GM12878 (cell line): ENCODE results near the gene CTDP1.

Source experiments
- CEBPB ChIP-seq, 2 experiments: fragments of 150-350 bp in 1 of 2; IDR thresholded peaks; 2 replicates each; pipeline ENCODE4 v1.6.1; 2012 to 2014; ENCODE audit warnings: low read depth in 2 of 2, low read length in 2 of 2, borderline replicate concordance in 1 of 2, inconsistent platforms in 1 of 2
- MAX ChIP-seq: IDR thresholded peaks from 2 replicates; pipeline ENCODE4 v1.6.1; 2012; ENCODE audit warnings: low read depth, low read length, improper control_type of control experiment
- PAX8 ChIP-seq: fragments of 450-650 bp; IDR thresholded peaks from 2 replicates; pipeline ENCODE4 v1.6.1; 2017; ENCODE audit warnings: mild to moderate bottlenecking, moderate library complexity
- POLR2A ChIP-seq: IDR thresholded peaks from 2 replicates; pipeline ENCODE4 v1.6.1; 2011; ENCODE audit warnings: low read depth, mild to moderate bottlenecking, low read length
- SMC3 ChIP-seq: IDR thresholded peaks from 2 replicates; pipeline ENCODE4 v1.6.1; 2011; ENCODE audit warnings: low read length, improper control_type of control experiment, borderline replicate concordance
- TAF1 ChIP-seq: IDR thresholded peaks from 2 replicates; pipeline ENCODE4 v1.6.1; 2011; ENCODE audit warnings: mild to moderate bottlenecking, low read depth, low read length, borderline replicate concordance
- USF1 ChIP-seq: IDR thresholded peaks from 2 replicates; pipeline ENCODE4 v1.6.1; 2011; ENCODE audit warnings: borderline replicate concordance, low read depth, mild to moderate bottlenecking, moderate library complexity, mixed read lengths, low read length; ENCODE audit not compliant: insufficient read depth; ENCODE audit errors: extremely low read length
- TF ChIP-seq, protein P1 (sequence below), 3 experiments: IDR thresholded peaks in 2 of 3; conservative IDR thresholded peaks in 1 of 3; 2 replicates each; pipeline ENCODE4 v1.5.1; 2011; ENCODE audit warnings: low read depth in 3 of 3, low read length in 3 of 3, mild to moderate bottlenecking in 3 of 3, control low read depth in 2 of 3, moderate library complexity in 2 of 3, inconsistent platforms in 1 of 3, mixed read lengths in 1 of 3; ENCODE audit not compliant: control insufficient read depth in 2 of 3, insufficient read depth in 1 of 3; ENCODE audit errors: extremely low read depth in 1 of 3

DNA sequence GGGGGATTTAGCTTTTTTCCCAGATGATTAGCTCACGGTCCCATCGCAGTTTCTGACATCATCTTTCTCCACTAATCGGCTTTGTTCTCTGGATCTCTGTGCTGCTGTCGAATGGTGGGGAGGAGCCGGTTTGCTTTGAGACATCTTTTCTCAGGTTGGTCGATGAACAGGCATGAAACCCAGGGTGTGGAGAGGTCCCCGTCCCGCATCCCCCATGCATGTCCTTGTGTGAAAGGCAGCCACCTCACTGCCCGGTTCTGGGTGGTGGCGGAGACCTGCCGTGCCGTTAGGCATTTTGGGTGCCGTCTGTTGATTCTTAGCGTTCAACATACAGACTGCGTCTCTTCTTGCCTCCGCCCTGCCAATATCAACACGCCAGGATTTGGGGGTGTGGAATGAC lies 57.8 kb downstream of the CTDP1 start:
- TF ChIP-seq USF1 (no peak), MAX (no peak), TAF1 (no peak), POLR2A (no peak), SMC3 (no peak), CEBPB (IDR thresholded peaks at IDR 0.05; ENCODE audit: borderline replicate concordance in 1 of 2, low read depth in 2 of 2, low read length in 2 of 2) (no peak), PAX8 (no peak)
- TF ChIP-seq, protein P1, sequence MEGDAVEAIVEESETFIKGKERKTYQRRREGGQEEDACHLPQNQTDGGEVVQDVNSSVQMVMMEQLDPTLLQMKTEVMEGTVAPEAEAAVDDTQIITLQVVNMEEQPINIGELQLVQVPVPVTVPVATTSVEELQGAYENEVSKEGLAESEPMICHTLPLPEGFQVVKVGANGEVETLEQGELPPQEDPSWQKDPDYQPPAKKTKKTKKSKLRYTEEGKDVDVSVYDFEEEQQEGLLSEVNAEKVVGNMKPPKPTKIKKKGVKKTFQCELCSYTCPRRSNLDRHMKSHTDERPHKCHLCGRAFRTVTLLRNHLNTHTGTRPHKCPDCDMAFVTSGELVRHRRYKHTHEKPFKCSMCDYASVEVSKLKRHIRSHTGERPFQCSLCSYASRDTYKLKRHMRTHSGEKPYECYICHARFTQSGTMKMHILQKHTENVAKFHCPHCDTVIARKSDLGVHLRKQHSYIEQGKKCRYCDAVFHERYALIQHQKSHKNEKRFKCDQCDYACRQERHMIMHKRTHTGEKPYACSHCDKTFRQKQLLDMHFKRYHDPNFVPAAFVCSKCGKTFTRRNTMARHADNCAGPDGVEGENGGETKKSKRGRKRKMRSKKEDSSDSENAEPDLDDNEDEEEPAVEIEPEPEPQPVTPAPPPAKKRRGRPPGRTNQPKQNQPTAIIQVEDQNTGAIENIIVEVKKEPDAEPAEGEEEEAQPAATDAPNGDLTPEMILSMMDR (IDR thresholded peaks at IDR 0.05 in 2 of 3, conservative IDR thresholded peaks at IDR 0.05 in 1 of 3; ENCODE audit: control insufficient read depth in 2 of 3, extremely low read depth in 1 of 3, insufficient read depth in 1 of 3, low read depth in 3 of 3, low read length in 3 of 3) = no peak
